Measurements from ENCODE around the gene ARRDC1.

GRCh38 chr9:137639303-137640051, 34.0 kb downstream of the ARRDC1 start:
- TF ChIP-seq U2AF2 (optimal IDR thresholded peaks at IDR 0.05; ENCODE audit: low read depth, low read length) (no peak), HNRNPK (IDR thresholded peaks at IDR 0.05; ENCODE audit: low read depth, low read length, poor library complexity, severe bottlenecking) (no peak), TBP (optimal IDR thresholded peaks at IDR 0.05; ENCODE audit: low read depth, low read length) (no peak), MTA2 (IDR thresholded peaks at IDR 0.05; ENCODE audit: low read depth) (no peak), KAT8 (IDR thresholded peaks at IDR 0.05; ENCODE audit: low read depth) (no peak), POLR2A (conservative IDR thresholded peaks at IDR 0.05) (no peak), POLR2AphosphoS5 (IDR thresholded peaks at IDR 0.05; ENCODE audit: control insufficient read depth, insufficient read depth, low read depth, low read length) (no peak), CHD4 (IDR thresholded peaks at IDR 0.05; ENCODE audit: insufficient read depth, insufficient replicate concordance, low read depth, low read length, poor library complexity, severe bottlenecking) (no peak)
- TF ChIP-seq, protein P1, sequence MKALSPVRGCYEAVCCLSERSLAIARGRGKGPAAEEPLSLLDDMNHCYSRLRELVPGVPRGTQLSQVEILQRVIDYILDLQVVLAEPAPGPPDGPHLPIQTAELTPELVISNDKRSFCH (CRISPR knock-in tag; IDR thresholded peaks at IDR 0.05): no peak
- TF ChIP-seq, protein P1 (tag; IDR thresholded peaks at IDR 0.05): no peak
- TF ChIP-seq, protein P2, sequence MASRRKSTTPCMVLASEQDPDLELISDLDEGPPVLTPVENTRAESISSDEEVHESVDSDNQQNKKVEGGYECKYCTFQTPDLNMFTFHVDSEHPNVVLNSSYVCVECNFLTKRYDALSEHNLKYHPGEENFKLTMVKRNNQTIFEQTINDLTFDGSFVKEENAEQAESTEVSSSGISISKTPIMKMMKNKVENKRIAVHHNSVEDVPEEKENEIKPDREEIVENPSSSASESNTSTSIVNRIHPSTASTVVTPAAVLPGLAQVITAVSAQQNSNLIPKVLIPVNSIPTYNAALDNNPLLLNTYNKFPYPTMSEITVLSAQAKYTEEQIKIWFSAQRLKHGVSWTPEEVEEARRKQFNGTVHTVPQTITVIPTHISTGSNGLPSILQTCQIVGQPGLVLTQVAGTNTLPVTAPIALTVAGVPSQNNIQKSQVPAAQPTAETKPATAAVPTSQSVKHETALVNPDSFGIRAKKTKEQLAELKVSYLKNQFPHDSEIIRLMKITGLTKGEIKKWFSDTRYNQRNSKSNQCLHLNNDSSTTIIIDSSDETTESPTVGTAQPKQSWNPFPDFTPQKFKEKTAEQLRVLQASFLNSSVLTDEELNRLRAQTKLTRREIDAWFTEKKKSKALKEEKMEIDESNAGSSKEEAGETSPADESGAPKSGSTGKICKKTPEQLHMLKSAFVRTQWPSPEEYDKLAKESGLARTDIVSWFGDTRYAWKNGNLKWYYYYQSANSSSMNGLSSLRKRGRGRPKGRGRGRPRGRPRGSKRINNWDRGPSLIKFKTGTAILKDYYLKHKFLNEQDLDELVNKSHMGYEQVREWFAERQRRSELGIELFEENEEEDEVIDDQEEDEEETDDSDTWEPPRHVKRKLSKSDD (conservative IDR thresholded peaks at IDR 0.05; ENCODE audit: low read length): no peak
- TF ChIP-seq, protein P3, sequence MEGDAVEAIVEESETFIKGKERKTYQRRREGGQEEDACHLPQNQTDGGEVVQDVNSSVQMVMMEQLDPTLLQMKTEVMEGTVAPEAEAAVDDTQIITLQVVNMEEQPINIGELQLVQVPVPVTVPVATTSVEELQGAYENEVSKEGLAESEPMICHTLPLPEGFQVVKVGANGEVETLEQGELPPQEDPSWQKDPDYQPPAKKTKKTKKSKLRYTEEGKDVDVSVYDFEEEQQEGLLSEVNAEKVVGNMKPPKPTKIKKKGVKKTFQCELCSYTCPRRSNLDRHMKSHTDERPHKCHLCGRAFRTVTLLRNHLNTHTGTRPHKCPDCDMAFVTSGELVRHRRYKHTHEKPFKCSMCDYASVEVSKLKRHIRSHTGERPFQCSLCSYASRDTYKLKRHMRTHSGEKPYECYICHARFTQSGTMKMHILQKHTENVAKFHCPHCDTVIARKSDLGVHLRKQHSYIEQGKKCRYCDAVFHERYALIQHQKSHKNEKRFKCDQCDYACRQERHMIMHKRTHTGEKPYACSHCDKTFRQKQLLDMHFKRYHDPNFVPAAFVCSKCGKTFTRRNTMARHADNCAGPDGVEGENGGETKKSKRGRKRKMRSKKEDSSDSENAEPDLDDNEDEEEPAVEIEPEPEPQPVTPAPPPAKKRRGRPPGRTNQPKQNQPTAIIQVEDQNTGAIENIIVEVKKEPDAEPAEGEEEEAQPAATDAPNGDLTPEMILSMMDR (IDR thresholded peaks at IDR 0.05 in 2 of 3, conservative IDR thresholded peaks at IDR 0.05 in 1 of 3; ENCODE audit: insufficient read depth in 2 of 3, low read depth in 1 of 3, low read length in 3 of 3): no peak
- TF ChIP-seq, protein P4, sequence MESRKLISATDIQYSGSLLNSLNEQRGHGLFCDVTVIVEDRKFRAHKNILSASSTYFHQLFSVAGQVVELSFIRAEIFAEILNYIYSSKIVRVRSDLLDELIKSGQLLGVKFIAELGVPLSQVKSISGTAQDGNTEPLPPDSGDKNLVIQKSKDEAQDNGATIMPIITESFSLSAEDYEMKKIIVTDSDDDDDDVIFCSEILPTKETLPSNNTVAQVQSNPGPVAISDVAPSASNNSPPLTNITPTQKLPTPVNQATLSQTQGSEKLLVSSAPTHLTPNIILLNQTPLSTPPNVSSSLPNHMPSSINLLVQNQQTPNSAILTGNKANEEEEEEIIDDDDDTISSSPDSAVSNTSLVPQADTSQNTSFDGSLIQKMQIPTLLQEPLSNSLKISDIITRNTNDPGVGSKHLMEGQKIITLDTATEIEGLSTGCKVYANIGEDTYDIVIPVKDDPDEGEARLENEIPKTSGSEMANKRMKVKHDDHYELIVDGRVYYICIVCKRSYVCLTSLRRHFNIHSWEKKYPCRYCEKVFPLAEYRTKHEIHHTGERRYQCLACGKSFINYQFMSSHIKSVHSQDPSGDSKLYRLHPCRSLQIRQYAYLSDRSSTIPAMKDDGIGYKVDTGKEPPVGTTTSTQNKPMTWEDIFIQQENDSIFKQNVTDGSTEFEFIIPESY (CRISPR knock-in tag; IDR thresholded peaks at IDR 0.05): no peak
- TF ChIP-seq, protein P5, sequence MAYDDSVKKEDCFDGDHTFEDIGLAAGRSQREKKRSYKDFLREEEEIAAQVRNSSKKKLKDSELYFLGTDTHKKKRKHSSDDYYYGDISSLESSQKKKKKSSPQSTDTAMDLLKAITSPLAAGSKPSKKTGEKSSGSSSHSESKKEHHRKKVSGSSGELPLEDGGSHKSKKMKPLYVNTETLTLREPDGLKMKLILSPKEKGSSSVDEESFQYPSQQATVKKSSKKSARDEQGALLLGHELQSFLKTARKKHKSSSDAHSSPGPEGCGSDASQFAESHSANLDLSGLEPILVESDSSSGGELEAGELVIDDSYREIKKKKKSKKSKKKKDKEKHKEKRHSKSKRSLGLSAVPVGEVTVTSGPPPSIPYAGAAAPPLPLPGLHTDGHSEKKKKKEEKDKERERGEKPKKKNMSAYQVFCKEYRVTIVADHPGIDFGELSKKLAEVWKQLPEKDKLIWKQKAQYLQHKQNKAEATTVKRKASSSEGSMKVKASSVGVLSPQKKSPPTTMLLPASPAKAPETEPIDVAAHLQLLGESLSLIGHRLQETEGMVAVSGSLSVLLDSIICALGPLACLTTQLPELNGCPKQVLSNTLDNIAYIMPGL (CRISPR knock-in tag; IDR thresholded peaks at IDR 0.05): no peak

Measured in K562 (cell line).